Neural cell (in vitro differentiated cells): Measurements from ENCODE around the gene CASR. TPM values are rescaled to one million over a fixed set of nuclear protein-coding genes. Genes with fewer than 3 reads are reported as not detected.

Experiments used
- H2AFZ ChIP-seq: fragments of 200-600, 300-800 bp; sonication (generic), shearing (Covaris generic); 2 replicates; pipeline ENCODE4 v1.6.0; 2014; ENCODE audit warnings: low read depth, mild to moderate bottlenecking, antibody characterized with exemption, low read length, moderate library complexity
- H3F3A ChIP-seq: fragments of 200-600 bp; shearing (Covaris generic); 2 replicates; pipeline ENCODE4 v1.6.1; 2016; ENCODE audit warnings: mild to moderate bottlenecking, moderate library complexity, mixed read lengths, antibody characterized with exemption, low read length; ENCODE audit not compliant: insufficient read depth, poor library complexity, severe bottlenecking
- H3K27ac ChIP-seq: fragments of 200-600, 300-800 bp; sonication (generic), shearing (Covaris generic); 2 replicates; pipeline ENCODE4 v1.5.1; 2014; ENCODE audit warnings: mild to moderate bottlenecking, low read length, moderate library complexity
- H3K27me3 ChIP-seq: fragments of 300-800, 200-600 bp; sonication (generic), shearing (Covaris generic); 2 replicates; pipeline ENCODE4 v1.6.0; 2014; ENCODE audit warnings: mild to moderate bottlenecking, low read depth, low read length, moderate library complexity; ENCODE audit not compliant: insufficient read depth
- H3K36me3 ChIP-seq: fragments of 300-800, 200-600 bp; sonication (generic), shearing (Covaris generic); 2 replicates; pipeline ENCODE4 v1.5.1; 2014; ENCODE audit warnings: mild to moderate bottlenecking, antibody characterized with exemption, low read length, moderate library complexity; ENCODE audit not compliant: insufficient read depth
- H3K4me2 ChIP-seq: fragments of 300-800, 200-600 bp; sonication (generic), shearing (Covaris generic); 2 replicates; pipeline ENCODE4 v1.6.0; 2014; ENCODE audit warnings: mild to moderate bottlenecking, low read length
- H3K4me3 ChIP-seq: fragments of 300-800, 200-600 bp; sonication (generic), shearing (Covaris generic); 2 replicates; pipeline ENCODE4 v1.5.1; 2014; ENCODE audit warnings: mild to moderate bottlenecking, low read length, moderate library complexity
- H3K79me2 ChIP-seq: fragments of 200-600 bp; shearing (Covaris generic); replicated peaks from 2 replicates; pipeline ENCODE4 v1.6.0; 2014; ENCODE audit warnings: mild to moderate bottlenecking, low read length, moderate library complexity; ENCODE audit not compliant: insufficient read depth
- H3K9ac ChIP-seq: fragments of 300-800, 200-600 bp; sonication (generic), shearing (Covaris generic); 2 replicates; pipeline ENCODE4 v1.6.1; 2016; ENCODE audit warnings: mild to moderate bottlenecking, low read length, mixed read lengths
- H3K9me2 ChIP-seq: fragments of 200-600 bp; shearing (Covaris generic); 2 replicates; pipeline ENCODE4 v1.6.1; 2016; ENCODE audit warnings: mild to moderate bottlenecking, low read length, mixed read lengths; ENCODE audit not compliant: insufficient read depth
- H3K9me3 ChIP-seq: fragments of 200-600, 300-800 bp; sonication (generic), shearing (Covaris generic); 2 replicates; pipeline ENCODE4 v1.6.1; 2016; ENCODE audit warnings: mild to moderate bottlenecking, mixed run types, low read length, moderate library complexity, mixed read lengths
- H4K20me1 ChIP-seq: fragments of 200-600 bp; shearing (Covaris generic); 2 replicates; pipeline ENCODE4 v1.6.1; 2016; ENCODE audit warnings: mild to moderate bottlenecking, mixed run types; ENCODE audit not compliant: insufficient read depth
- EP300 ChIP-seq: fragments of 450-650 bp; conservative IDR thresholded peaks from 2 replicates; pipeline ENCODE4 v1.6.1; 2014; ENCODE audit warnings: antibody characterized with exemption, mild to moderate bottlenecking, moderate library complexity; ENCODE audit not compliant: poor library complexity, severe bottlenecking
- EZH2 ChIP-seq: fragments of 200-600, 300-800 bp; shearing (Covaris generic), sonication (generic); IDR thresholded peaks from 2 replicates; pipeline ENCODE4 v1.6.1; 2014; ENCODE audit warnings: antibody characterized with exemption, low read length, borderline replicate concordance, mild to moderate bottlenecking; ENCODE audit not compliant: insufficient read depth, poor library complexity, severe bottlenecking
- MXI1 ChIP-seq: fragments of 450-650 bp; conservative IDR thresholded peaks from 2 replicates; pipeline ENCODE4 v1.6.1; 2014; ENCODE audit warnings: antibody characterized with exemption, mild to moderate bottlenecking; ENCODE audit not compliant: poor library complexity, severe bottlenecking
- POLR2AphosphoS5 ChIP-seq: IDR thresholded peaks from 2 replicates; pipeline ENCODE4 v1.6.1; 2012
- RAD21 ChIP-seq: fragments of 450-650 bp; conservative IDR thresholded peaks from 2 replicates; pipeline ENCODE4 v1.6.1; 2014; ENCODE audit warnings: antibody characterized with exemption, mild to moderate bottlenecking, moderate library complexity
- SMC3 ChIP-seq: fragments of 450-650 bp; conservative IDR thresholded peaks from 2 replicates; pipeline ENCODE4 v1.6.1; 2014; ENCODE audit warnings: antibody characterized with exemption, mild to moderate bottlenecking, moderate library complexity; ENCODE audit not compliant: poor library complexity
- TAF1 ChIP-seq: IDR thresholded peaks from 2 replicates; pipeline ENCODE4 v1.6.1; 2012; ENCODE audit warnings: low read depth
- polyA plus RNA-seq: library from polyadenylated mRNA; depleted of rRNA; stranded (reverse); fragments of >200 nt; gene quantifications from 2 replicates; pipeline ENCODE4 v1.2.3, GENCODE V29; 2014
- TF ChIP-seq, protein P1 (sequence below): IDR thresholded peaks from 2 replicates; pipeline ENCODE4 v1.6.1; 2012; ENCODE audit warnings: borderline replicate concordance
- TF ChIP-seq, protein P2 (sequence below): fragments of 450-650 bp; IDR thresholded peaks from 2 replicates; pipeline ENCODE4 v1.5.1; 2014; ENCODE audit warnings: antibody characterized with exemption, mild to moderate bottlenecking, moderate library complexity; ENCODE audit not compliant: poor library complexity, severe bottlenecking

CASR gene
- polyA plus RNA-seq, 1 donor from 2014 or later: not detected

DNA sequence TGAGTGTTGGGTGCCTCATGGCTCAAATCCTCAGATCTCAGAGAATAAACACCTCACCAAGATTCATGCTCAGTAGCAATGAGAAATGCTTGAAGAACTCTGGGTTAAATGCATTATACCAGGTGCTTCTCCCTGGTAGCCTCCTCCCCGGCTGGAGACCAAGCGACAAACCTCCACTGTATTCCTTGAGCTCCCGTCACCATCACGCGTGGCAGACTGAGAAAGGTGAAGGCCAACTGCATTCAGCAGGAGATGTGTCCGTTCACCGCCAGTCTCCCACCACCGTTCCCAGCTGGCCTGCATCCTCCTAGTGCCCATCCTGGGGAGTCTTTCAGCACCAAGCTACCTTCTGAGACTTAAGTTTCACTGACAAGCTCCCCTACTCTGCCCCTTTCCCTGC, 149.1 kb downstream of the CASR start:
- Histone ChIP-seq H3K9ac (no peak overlapping the region), H3K4me3 (no peak overlapping the region), H3K36me3 (no peaks in the 10 kb centered on the region), H4K20me1 (no peaks in the 10 kb centered on the region), H2AFZ (no peak overlapping the region), H3K79me2 (no peaks in the 10 kb centered on the region), H3K27me3 (no peaks in the 10 kb centered on the region), H3K27ac (no peak overlapping the region), H3K9me3 (no peaks in the 10 kb centered on the region), H3K9me2 (no peaks in the 10 kb centered on the region), H3K4me2 (no peak overlapping the region), H3F3A (no peaks in the 10 kb centered on the region)
- TF ChIP-seq SMC3: no peak
- TF ChIP-seq, protein P1, sequence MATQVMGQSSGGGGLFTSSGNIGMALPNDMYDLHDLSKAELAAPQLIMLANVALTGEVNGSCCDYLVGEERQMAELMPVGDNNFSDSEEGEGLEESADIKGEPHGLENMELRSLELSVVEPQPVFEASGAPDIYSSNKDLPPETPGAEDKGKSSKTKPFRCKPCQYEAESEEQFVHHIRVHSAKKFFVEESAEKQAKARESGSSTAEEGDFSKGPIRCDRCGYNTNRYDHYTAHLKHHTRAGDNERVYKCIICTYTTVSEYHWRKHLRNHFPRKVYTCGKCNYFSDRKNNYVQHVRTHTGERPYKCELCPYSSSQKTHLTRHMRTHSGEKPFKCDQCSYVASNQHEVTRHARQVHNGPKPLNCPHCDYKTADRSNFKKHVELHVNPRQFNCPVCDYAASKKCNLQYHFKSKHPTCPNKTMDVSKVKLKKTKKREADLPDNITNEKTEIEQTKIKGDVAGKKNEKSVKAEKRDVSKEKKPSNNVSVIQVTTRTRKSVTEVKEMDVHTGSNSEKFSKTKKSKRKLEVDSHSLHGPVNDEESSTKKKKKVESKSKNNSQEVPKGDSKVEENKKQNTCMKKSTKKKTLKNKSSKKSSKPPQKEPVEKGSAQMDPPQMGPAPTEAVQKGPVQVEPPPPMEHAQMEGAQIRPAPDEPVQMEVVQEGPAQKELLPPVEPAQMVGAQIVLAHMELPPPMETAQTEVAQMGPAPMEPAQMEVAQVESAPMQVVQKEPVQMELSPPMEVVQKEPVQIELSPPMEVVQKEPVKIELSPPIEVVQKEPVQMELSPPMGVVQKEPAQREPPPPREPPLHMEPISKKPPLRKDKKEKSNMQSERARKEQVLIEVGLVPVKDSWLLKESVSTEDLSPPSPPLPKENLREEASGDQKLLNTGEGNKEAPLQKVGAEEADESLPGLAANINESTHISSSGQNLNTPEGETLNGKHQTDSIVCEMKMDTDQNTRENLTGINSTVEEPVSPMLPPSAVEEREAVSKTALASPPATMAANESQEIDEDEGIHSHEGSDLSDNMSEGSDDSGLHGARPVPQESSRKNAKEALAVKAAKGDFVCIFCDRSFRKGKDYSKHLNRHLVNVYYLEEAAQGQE: no peak
- TF ChIP-seq EP300: no peak
- TF ChIP-seq RAD21: no peak
- TF ChIP-seq TAF1: no peak
- no peak for TF ChIP-seq MXI1
- TF ChIP-seq, protein P2, sequence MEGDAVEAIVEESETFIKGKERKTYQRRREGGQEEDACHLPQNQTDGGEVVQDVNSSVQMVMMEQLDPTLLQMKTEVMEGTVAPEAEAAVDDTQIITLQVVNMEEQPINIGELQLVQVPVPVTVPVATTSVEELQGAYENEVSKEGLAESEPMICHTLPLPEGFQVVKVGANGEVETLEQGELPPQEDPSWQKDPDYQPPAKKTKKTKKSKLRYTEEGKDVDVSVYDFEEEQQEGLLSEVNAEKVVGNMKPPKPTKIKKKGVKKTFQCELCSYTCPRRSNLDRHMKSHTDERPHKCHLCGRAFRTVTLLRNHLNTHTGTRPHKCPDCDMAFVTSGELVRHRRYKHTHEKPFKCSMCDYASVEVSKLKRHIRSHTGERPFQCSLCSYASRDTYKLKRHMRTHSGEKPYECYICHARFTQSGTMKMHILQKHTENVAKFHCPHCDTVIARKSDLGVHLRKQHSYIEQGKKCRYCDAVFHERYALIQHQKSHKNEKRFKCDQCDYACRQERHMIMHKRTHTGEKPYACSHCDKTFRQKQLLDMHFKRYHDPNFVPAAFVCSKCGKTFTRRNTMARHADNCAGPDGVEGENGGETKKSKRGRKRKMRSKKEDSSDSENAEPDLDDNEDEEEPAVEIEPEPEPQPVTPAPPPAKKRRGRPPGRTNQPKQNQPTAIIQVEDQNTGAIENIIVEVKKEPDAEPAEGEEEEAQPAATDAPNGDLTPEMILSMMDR: no peak
- TF ChIP-seq POLR2AphosphoS5: no peak
- no peak for TF ChIP-seq EZH2

Other genes with a start within 250 kb of the CASR start
- gene ILDR1, start 161.4 kb upstream of the CASR start, polyA plus RNA-seq: not detected in 2 replicates
- gene CD86, start 128.3 kb upstream of the CASR start, polyA plus RNA-seq: 0.40 TPM in 1 of 2 replicates, not detected in the other
- gene CSTA, start 141.6 kb downstream of the CASR start, polyA plus RNA-seq: not detected in 2 replicates
- 40.8 and 87.3 TPM in 2 replicates for gene MIX23, start 199.6 kb downstream of the CASR start, polyA plus RNA-seq
- gene FAM162A, start 200.5 kb downstream of the CASR start, polyA plus RNA-seq: 15.1 and 16.2 TPM in 2 replicates
- 6.9 and 8.4 TPM in 2 replicates for gene WDR5B, start 232.4 kb downstream of the CASR start, polyA plus RNA-seq